Ovary (tissue), 3 donors: ENCODE measurements around the gene BICDL2.

Source experiments
- CTCF ChIP-seq, 3 donors: fragments of 450-650 bp in 2 of 3; fragments of 200-600 bp in 1 of 3; IDR thresholded peaks; one replicate each; pipeline versions ENCODE4 v1.5.1 to v1.8.0; 2016 to 2022; ENCODE audit warnings: antibody characterized with exemption in 3 of 3, mild to moderate bottlenecking in 1 of 3
- EP300 ChIP-seq: sonication (generic); formaldehyde crosslinking; IDR thresholded peaks from one replicate; pipeline ENCODE4 v1.6.1; 2017; ENCODE audit warnings: antibody characterized with exemption
- donor health status: DM: no; HTN: no; CAD: no.

- no peak for TF ChIP-seq CTCF (IDR thresholded peaks at IDR 0.05)
- TF ChIP-seq EP300 = no peak
These were observed 43.3 kb upstream of the BICDL2 start for GRCh38 chr16:3080024-3080423.
